Kidney (tissue), 14 donors: Measurements from ENCODE around the gene DYNLT5. TPM values are rescaled to one million over a fixed set of nuclear protein-coding genes. Genes with fewer than 3 reads are reported as not detected.
"Not testable (repeated sequence)": the region's sequence is repeated elsewhere in the genome, so short reads cannot be mapped to it uniquely, and the experiment has no call there.

ENCODE experiments used
- DNase-seq, 5 donors: peaks; one replicate each; pipeline ENCODE4 v3.0.0-alpha.2; 2013 to 2020
- FAIRE-seq: peaks from 2 replicates; lab custom pipeline; 2012; peaks lifted over from hg19 to GRCh38; lab: Jason Lieb, UNC
- H3K27ac ChIP-seq, 2 donors: one replicate each; pipeline ENCODE4 v1.7.0; 2013; ENCODE audit warnings: low read depth in 2 of 2, low read length in 2 of 2, inconsistent platforms in 1 of 2
- H3K27me3 ChIP-seq: one replicate; pipeline ENCODE4 v1.7.1; 2013; ENCODE audit warnings: low read length, inconsistent platforms; ENCODE audit not compliant: control insufficient read depth, insufficient read depth
- H3K36me3 ChIP-seq, 3 donors: one replicate each; pipeline versions ENCODE4 v1.7.0 to v1.7.1; 2013; ENCODE audit warnings: low read length in 3 of 3, control low read depth in 1 of 3, inconsistent platforms in 1 of 3; ENCODE audit not compliant: insufficient read depth in 3 of 3, control insufficient read depth in 2 of 3
- H3K4me1 ChIP-seq, 3 donors: one replicate each; pipeline versions ENCODE4 v1.7.0 to v1.7.1; 2013; ENCODE audit warnings: low read length in 3 of 3, inconsistent platforms in 1 of 3, low read depth in 1 of 3; ENCODE audit not compliant: control insufficient read depth in 2 of 3, insufficient read depth in 2 of 3
- H3K4me3 ChIP-seq, 3 donors: one replicate each; pipeline versions ENCODE4 v1.7.0 to v1.8.1; 2013; ENCODE audit warnings: low read length in 3 of 3, control low read depth in 1 of 3, inconsistent platforms in 1 of 3
- H3K9ac ChIP-seq, 3 donors: one replicate each; pipeline versions ENCODE4 v1.7.0 to v1.7.1; 2013; ENCODE audit warnings: low read length in 3 of 3, control low read depth in 1 of 3, inconsistent platforms in 1 of 3
- H3K9me3 ChIP-seq, 3 donors: one replicate each; pipeline versions ENCODE4 v1.7.0 to v1.7.1; 2013; ENCODE audit warnings: low read length in 3 of 3, control low read depth in 1 of 3, inconsistent platforms in 1 of 3; ENCODE audit not compliant: control insufficient read depth in 2 of 3, insufficient read depth in 1 of 3
- CTCF ChIP-seq: IDR thresholded peaks from 3 replicates; pipeline ENCODE4 v1.5.1; 2012; ENCODE audit warnings: mild to moderate bottlenecking, moderate library complexity, borderline replicate concordance; ENCODE audit not compliant: insufficient read depth; ENCODE audit errors: extremely low read depth
- intact Hi-C: fragments of 100-400 bp; cut with DNase I; formaldehyde crosslinking; loops from one replicate; pipeline ENCODE4 v1.11.1; 2022
- polyA plus RNA-seq: library from polyadenylated mRNA; stranded (reverse); fragments of 350-450 nt; fragmentation: Illumina TruSeq; extraction: RNeasy Lipid Tissue Mini Kit (QIAGEN cat#74804); gene quantifications from one replicate; pipeline ENCODE4 v1.2.3, GENCODE V29; 2014; ENCODE audit warnings: low read depth, low replicate concordance; ENCODE audit not compliant: insufficient read depth
- total RNA-seq: library from RNA; stranded (reverse); fragmentation: NEBNext Ultra II Directional; extraction: Animal tissue kit (Norgen Biotek cat#: 25700); gene quantifications from one replicate; pipeline ENCODE4 v1.2.1, GENCODE V29; 2021
- donor health status: control.
- donor health status: control.
- donor health status: control.
- donor health status: control.
- donor health status: control.
- donor health status: DM: yes; HTN: yes; CAD: no.
- donor health status: Normal renal cell carcinoma (clear cell type).

DYNLT5 gene
- total and polyA plus RNA-seq, 2 donors from 2014 or later: 0.41 to 1.4 TPM

DNA sequence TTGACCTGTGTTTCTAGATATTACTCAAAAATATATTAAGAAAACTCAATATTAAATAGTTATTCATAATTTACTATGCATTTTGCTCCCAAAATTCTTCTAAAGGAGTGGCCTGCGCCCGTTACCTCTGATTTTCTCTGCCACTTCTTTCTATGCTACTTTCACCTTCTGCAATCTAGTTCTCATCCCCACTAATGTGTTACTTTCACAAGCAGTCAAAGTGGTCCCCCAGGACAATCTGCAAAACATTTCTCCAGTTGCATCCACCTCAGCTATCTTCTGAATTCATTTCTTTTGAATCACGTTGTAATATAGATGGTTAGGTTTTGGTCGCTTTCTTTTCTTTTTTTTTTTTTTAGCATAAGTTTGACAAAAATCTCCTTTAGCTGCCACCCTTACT lies 35.4 kb downstream of the DYNLT5 start:
- no peaks in the 10 kb centered on the region for H3K27me3 ChIP-seq
- no peak for DNase-seq
- intact Hi-C loops: no loop called here
- H3K9ac ChIP-seq: no peak overlapping the region
- no peak overlapping the region for H3K27ac ChIP-seq
- no peak for FAIRE-seq
- no peak overlapping the region for H3K4me3 ChIP-seq
- no peaks in the 10 kb centered on the region for H3K4me1 ChIP-seq
- no peaks in the 10 kb centered on the region for H3K9me3 ChIP-seq
- no peaks in the 10 kb centered on the region for H3K36me3 ChIP-seq
- no peak for TF ChIP-seq CTCF

DNA sequence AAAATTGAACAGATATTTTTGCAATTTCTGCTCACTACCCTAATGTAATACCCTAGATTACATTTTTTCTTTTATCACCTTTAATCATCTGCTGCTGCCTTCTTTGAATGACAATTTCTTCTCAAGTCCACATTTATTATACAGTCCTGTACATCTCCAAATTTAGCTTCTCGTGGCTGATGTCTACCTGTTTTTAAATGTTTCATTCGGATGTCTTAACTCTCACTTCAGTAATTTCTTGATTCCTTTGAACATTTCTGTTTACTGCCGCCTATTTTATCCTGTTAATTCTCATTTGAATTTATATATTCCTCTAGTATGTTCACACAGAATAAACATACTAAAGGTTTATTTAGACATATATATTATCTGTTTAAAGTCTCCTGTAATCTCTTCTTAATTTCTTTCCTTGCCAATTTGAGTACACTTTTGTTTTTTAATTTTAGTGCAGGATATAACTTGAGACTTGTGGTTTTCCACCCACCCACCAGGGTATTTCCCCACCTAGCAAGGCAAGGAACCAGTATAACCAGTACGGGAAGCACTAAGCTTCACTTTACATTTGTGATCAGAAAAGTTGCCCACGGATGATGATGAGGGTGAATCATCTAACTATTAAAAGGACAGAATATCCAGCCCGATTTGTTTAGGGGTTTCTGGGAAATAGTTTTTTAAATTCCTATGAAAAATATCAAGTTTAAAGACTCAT lies 36.1 kb downstream of the DYNLT5 start:
- intact Hi-C loops: no loop called here
- no peak for FAIRE-seq

DNA sequence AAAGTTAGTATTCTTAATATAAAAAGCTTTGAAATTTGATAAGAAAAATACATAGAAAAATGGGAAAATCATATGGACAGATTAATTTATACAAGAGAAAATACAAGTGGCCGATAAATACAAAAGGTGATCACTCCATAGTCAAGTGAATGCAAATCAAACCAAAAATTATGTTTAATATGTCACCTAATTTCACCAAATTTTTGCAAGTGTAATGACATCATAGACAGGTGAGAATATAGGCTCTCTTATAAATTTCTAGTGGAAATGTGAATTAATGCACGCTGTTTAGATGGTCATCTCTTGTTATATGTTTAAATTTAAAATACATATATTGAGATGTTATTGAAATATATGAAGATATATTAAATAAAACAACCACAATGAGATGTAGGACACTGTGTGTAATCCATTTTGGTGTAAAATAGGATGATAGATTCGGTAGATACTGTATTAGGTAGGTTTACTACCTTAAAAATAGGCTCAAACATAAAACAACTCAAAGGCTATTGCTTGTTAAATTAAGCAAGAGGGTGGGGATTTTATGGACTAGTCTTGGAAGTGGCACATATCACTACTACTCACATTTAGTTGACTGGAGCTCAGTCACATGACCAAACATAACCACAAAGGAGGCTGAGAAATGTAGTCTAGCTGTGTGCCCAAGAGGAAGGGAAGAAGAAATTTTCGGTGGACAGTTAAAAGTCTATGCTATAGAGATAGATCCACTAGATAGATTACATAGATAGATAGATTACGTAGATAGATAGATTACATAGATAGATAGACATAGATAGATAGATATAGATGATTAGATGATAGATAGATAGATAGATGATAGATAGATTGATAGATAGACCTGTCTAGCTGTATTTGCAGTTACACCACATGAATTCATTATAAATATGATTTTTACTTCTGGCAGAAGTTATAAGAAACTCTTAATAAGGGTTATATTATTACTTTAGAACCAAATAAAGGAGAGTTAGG lies 39.7 kb downstream of the DYNLT5 start:
- Histone ChIP-seq H3K4me3 (no peak overlapping the region), H3K4me1 (no peaks in the 10 kb centered on the region), H3K36me3 (no peaks in the 10 kb centered on the region), H3K27ac (no peak overlapping the region), H3K9me3 (peaks cover 0 to 2% (median 0%) of the 10 kb centered on the region in 3 donors), H3K9ac (no peak overlapping the region), H3K27me3 (no peaks in the 10 kb centered on the region)
- DNase-seq: no peak
- intact Hi-C loops: no loop called here
- no peak for FAIRE-seq
- TF ChIP-seq CTCF: no peak

More for the DNA sequence above, 36.1 kb downstream of the DYNLT5 start:
- Histone ChIP-seq H3K27ac (no peak overlapping the region), H3K4me3 (no peak overlapping the region), H3K27me3 (no peaks in the 10 kb centered on the region), H3K36me3 (no peaks in the 10 kb centered on the region), H3K4me1 (no peaks in the 10 kb centered on the region), H3K9me3 (no peaks in the 10 kb centered on the region), H3K9ac (no peak overlapping the region)
- DNase-seq: no peak
- TF ChIP-seq CTCF: no peak

- H3K4me1 ChIP-seq, intact Hi-C loops, H3K36me3 ChIP-seq, H3K27ac ChIP-seq, DNase-seq, H3K27me3 ChIP-seq, H3K9me3 ChIP-seq, H3K4me3 ChIP-seq, H3K9ac ChIP-seq, FAIRE-seq: not testable (repeated sequence)
Observed at GRCh38 chr1:66795839-66796238, 43.6 kb downstream of the DYNLT5 start.
